Panc1 (cell line): ENCODE data around the gene PRRX1. TPM values are rescaled to one million over a fixed set of nuclear protein-coding genes. Genes with fewer than 3 reads are reported as not detected.

Source experiments
- ATAC-seq: fragments of 200-7000 bp; cut with Tn5 transposase; 2 replicates; pipeline ENCODE4 v1.9.1; 2020; ENCODE audit warnings: mild to moderate bottlenecking, moderate library complexity
- BruUV-seq: library from RNA; stranded (reverse); fragments of 400-500 nt; replicated peaks from 2 replicates; lab custom pipeline; 2021; lab: Mats Ljungman, UMichigan
- CTCF ChIA-PET: fragments of 300-600 bp; sonication (Branson Sonifier 250); formaldehyde crosslinking; loops from one replicate; lab custom pipeline; 2022; ENCODE audit warnings: antibody characterized with exemption; lab: Charles Lee
- POLR2A ChIA-PET: fragments of 300-600 bp; sonication (Branson Sonifier 250); formaldehyde crosslinking; loops from one replicate; lab custom pipeline; 2022; ENCODE audit warnings: antibody characterized with exemption; lab: Charles Lee
- DNase-seq: peaks from one replicate; pipeline ENCODE4 v3.0.0-alpha.2; 2010; ENCODE audit warnings: low read depth, low spot score
- H3K27ac ChIP-seq: 2 replicates; pipeline ENCODE4 v1.5.1; 2011; ENCODE audit warnings: mild to moderate bottlenecking, low read length, inconsistent platforms
- H3K27me3 ChIP-seq: fragments of 200-500 bp; sonication (Bioruptor generic); 2 replicates; pipeline ENCODE4 v1.6.0; 2014; ENCODE audit warnings: low read length, inconsistent platforms; ENCODE audit not compliant: control insufficient read depth, insufficient read depth
- H3K36me3 ChIP-seq: fragments of 200-500 bp; sonication (Bioruptor generic); 2 replicates; pipeline ENCODE4 v1.5.1; 2014; ENCODE audit warnings: inconsistent platforms, mild to moderate bottlenecking, low read length, moderate library complexity; ENCODE audit not compliant: control insufficient read depth, insufficient read depth
- H3K4me1 ChIP-seq: 2 replicates; pipeline ENCODE4 v1.5.1; 2011; ENCODE audit warnings: inconsistent platforms, mild to moderate bottlenecking, low read length, moderate library complexity; ENCODE audit not compliant: control insufficient read depth, insufficient read depth
- H3K4me3 ChIP-seq, 2 experiments: 2 replicates each; pipeline ENCODE4 v1.5.1; 2011 to 2012; ENCODE audit warnings: low read depth in 2 of 2, low read length in 2 of 2, mild to moderate bottlenecking in 2 of 2, inconsistent platforms in 1 of 2, moderate library complexity in 1 of 2
- H3K9me3 ChIP-seq: fragments of 200-500 bp; sonication (Bioruptor generic); 2 replicates; pipeline ENCODE4 v1.5.1; 2014; ENCODE audit warnings: low read depth, mild to moderate bottlenecking, inconsistent platforms, low read length, moderate library complexity; ENCODE audit not compliant: control insufficient read depth, insufficient read depth
- CTCF ChIP-seq: fragments of 450-650 bp; IDR thresholded peaks from 2 replicates; pipeline ENCODE4 v1.5.1; 2017; ENCODE audit warnings: mild to moderate bottlenecking
- POLR2AphosphoS5 ChIP-seq: IDR thresholded peaks from 2 replicates; pipeline ENCODE4 v1.6.1; 2012; ENCODE audit warnings: mild to moderate bottlenecking, low read depth, low read length, moderate library complexity
- REST ChIP-seq, 2 experiments: IDR thresholded peaks; 2 replicates each; pipeline ENCODE4 v1.6.1; 2011 to 2012; ENCODE audit warnings: low read depth in 2 of 2, control low read depth in 1 of 2, low read length in 1 of 2, mild to moderate bottlenecking in 1 of 2, moderate library complexity in 1 of 2; ENCODE audit not compliant: insufficient read depth in 1 of 2
- SIN3A ChIP-seq: IDR thresholded peaks from 2 replicates; pipeline ENCODE4 v1.6.1; 2012; ENCODE audit warnings: low read depth, mild to moderate bottlenecking, low read length, moderate library complexity, borderline replicate concordance; ENCODE audit not compliant: insufficient read depth
- TCF7L2 ChIP-seq: IDR thresholded peaks from 2 replicates; pipeline ENCODE4 v1.6.1; 2011; ENCODE audit warnings: mild to moderate bottlenecking, low read depth, low read length, inconsistent platforms
- in situ Hi-C: cut with HindIII; loops from 2 replicates; pipeline ENCODE4 v1.10.0; 2016; ENCODE audit warnings: low sequenced_read_pairs, low pct_unique_long_range_greater_than_20kb
- intact Hi-C: fragments of 100-400 bp; cut with micrococcal nuclease; formaldehyde crosslinking; loops from one replicate; pipeline ENCODE4 v1.10.0; 2022; ENCODE audit not compliant: unreplicated experiment
- total RNA-seq: library from RNA; stranded (reverse); gene quantifications from one replicate; pipeline ENCODE4 v1.2.1, GENCODE V29; 2021; ENCODE audit not compliant: unreplicated experiment

PRRX1 gene
- total RNA-seq, 1 experiment from 2014 or later, result 0.69 TPM

DNA sequence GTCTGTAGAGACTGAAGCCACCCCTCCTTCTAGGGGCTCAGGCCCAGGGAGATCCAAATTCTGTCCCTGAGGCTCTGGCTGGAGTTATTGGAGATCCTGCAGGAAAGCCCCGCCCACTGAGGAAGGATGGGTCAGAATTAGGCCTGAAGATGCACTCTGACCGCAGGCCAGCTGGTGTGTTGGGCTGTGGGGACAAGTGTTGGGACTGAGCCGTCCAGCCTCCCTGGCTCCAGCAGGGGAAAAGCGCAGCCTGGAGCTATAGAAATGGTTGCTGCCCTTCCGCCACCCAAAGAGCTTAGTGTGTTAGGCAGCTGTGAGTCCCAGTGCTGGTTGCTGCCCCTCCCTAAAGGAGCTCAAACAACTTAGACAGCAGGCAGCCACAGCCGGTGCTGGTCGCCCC lies 33.0 kb upstream of the PRRX1 start:
- H3K27me3 ChIP-seq, result no peaks in the 10 kb centered on the region
- no peak for TF ChIP-seq POLR2AphosphoS5
- no peak for TF ChIP-seq SIN3A
- TF ChIP-seq CTCF, result no peak
- TF ChIP-seq REST (IDR thresholded peaks at IDR 0.05; ENCODE audit: insufficient read depth in 1 of 2, low read depth in 2 of 2, low read length in 1 of 2), result no peak
- no peak for TF ChIP-seq TCF7L2
- no peaks in the 10 kb centered on the region for H3K4me1 ChIP-seq
- CTCF ChIA-PET, result interaction anchor here (0.6 kb wide), 1 partner anchor 687 kb away, joined by 3 read pairs; no protein-coding TSS in a partner anchor
- DNase-seq (no peak), ATAC-seq (no peak)
- H3K9me3 ChIP-seq, result no peaks in the 10 kb centered on the region
- intact Hi-C loops, result no loop called here
- no peaks in the 10 kb centered on the region for H3K36me3 ChIP-seq
- no peak overlapping the region for H3K4me3 ChIP-seq
- in situ Hi-C loops, result no loop called here
- BruUV-seq, result no TSS peak
- POLR2A ChIA-PET, result no interaction called here
- H3K27ac ChIP-seq, result no peak overlapping the region

DNA sequence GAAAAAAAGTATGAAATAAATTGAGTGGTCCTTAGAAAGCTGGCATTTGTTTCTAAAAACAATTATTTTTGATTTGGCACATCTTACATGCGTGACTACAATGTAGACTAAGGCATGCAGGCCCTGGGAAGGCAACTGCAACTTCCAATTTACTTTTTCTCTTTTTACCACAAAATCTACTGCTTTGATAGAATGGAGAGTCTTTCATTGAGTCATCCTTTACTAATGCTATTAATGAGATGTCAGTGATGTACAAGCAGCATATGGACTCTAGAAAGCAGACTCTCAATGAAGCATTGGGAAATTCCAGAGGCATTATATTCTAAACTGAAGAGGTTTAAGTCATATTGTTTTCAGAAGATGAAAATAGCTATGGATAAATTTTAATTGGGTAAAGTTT lies 29.6 kb upstream of the PRRX1 start:
- Histone ChIP-seq H3K9me3 (no peaks in the 10 kb centered on the region), H3K36me3 (no peaks in the 10 kb centered on the region), H3K27ac (no peak overlapping the region), H3K4me3 (no peak overlapping the region), H3K4me1 (no peaks in the 10 kb centered on the region), H3K27me3 (no peaks in the 10 kb centered on the region)
- BruUV-seq, result no TSS peak
- in situ Hi-C loops (no loop called here), intact Hi-C loops (no loop called here)
- no peak for ATAC-seq
- ChIA-PET POLR2A (no interaction called here), CTCF (no interaction called here)
- no peak for DNase-seq
- TF ChIP-seq TCF7L2 (no peak), CTCF (no peak), SIN3A (no peak), REST (IDR thresholded peaks at IDR 0.05; ENCODE audit: insufficient read depth in 1 of 2, low read depth in 2 of 2, low read length in 1 of 2) (no peak), POLR2AphosphoS5 (no peak)
